ENCODE data around the gene EPS15. TPM values are rescaled to one million over a fixed set of nuclear protein-coding genes. Genes with fewer than 3 reads are reported as not detected.

The EPS15 gene
- polyA plus RNA-seq, 1 of the 3 experiments (the other 2 are of a cell fraction) = 17.0 TPM

DNA sequence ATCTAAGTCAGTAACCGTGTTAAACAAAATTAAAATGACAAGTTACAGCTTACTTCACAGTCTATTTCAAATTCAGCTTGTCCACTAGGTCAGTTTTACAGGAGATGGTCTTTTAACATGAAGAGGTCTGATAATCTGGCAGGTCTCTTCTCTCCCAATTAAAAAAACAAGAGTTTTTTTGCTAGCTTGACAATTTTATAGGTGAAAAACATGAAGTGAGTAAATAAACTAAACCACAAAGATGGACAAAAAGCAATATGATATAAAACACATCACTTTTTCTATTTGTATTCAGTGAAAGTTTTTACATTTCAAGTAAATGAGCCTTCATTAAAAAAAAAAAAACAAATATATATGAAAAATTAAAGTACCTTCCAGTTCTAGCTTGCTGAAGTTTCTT lies 163.7 kb downstream of the EPS15 start:
- Histone ChIP-seq H3K79me2 (ENCODE audit: insufficient read depth) (no peaks in the 10 kb centered on the region), H3K9me2 (no peaks in the 10 kb centered on the region), H3K4me1 (ENCODE audit: control insufficient read depth in 1 of 2, insufficient read depth in 2 of 2, low read depth in 1 of 2, low read length in 1 of 2) (no peaks in the 10 kb centered on the region), H3K27ac (ENCODE audit: low read depth in 2 of 2, low read length in 1 of 2) (no peak overlapping the region), H3K36me3 (replicated peaks in 1 of 2; ENCODE audit: control insufficient read depth in 1 of 2, insufficient read depth in 2 of 2, low read length in 1 of 2) (peaks cover 23 to 58% of the 10 kb centered on the region in 2 experiments), H4K20me1 (ENCODE audit: insufficient read depth) (no peaks in the 10 kb centered on the region), H3F3A (replicated peaks; ENCODE audit: insufficient read depth) (peaks cover 5% of the 10 kb centered on the region), H3K27me3 (ENCODE audit: insufficient read depth) (no peaks in the 10 kb centered on the region), H3K4me3 (ENCODE audit: low read depth in 2 of 2, low read length in 1 of 2) (no peak overlapping the region), H3K9me3 (no peaks in the 10 kb centered on the region), H2AFZ (ENCODE audit: low read depth) (no peak overlapping the region), H3K4me2 (no peak overlapping the region), H3K9ac (no peak overlapping the region)
- ChIA-PET POLR2A (no interaction called here), CTCF (no interaction called here)
- no peak for DNase-seq
- TF ChIP-seq, protein P1, sequence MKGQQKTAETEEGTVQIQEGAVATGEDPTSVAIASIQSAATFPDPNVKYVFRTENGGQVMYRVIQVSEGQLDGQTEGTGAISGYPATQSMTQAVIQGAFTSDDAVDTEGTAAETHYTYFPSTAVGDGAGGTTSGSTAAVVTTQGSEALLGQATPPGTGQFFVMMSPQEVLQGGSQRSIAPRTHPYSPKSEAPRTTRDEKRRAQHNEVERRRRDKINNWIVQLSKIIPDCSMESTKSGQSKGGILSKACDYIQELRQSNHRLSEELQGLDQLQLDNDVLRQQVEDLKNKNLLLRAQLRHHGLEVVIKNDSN (IDR thresholded peaks at IDR 0.05; ENCODE audit: borderline replicate concordance, low read depth) = no peak
- TF ChIP-seq JUND (IDR thresholded peaks at IDR 0.05) = no peak
- TF ChIP-seq, protein P2, sequence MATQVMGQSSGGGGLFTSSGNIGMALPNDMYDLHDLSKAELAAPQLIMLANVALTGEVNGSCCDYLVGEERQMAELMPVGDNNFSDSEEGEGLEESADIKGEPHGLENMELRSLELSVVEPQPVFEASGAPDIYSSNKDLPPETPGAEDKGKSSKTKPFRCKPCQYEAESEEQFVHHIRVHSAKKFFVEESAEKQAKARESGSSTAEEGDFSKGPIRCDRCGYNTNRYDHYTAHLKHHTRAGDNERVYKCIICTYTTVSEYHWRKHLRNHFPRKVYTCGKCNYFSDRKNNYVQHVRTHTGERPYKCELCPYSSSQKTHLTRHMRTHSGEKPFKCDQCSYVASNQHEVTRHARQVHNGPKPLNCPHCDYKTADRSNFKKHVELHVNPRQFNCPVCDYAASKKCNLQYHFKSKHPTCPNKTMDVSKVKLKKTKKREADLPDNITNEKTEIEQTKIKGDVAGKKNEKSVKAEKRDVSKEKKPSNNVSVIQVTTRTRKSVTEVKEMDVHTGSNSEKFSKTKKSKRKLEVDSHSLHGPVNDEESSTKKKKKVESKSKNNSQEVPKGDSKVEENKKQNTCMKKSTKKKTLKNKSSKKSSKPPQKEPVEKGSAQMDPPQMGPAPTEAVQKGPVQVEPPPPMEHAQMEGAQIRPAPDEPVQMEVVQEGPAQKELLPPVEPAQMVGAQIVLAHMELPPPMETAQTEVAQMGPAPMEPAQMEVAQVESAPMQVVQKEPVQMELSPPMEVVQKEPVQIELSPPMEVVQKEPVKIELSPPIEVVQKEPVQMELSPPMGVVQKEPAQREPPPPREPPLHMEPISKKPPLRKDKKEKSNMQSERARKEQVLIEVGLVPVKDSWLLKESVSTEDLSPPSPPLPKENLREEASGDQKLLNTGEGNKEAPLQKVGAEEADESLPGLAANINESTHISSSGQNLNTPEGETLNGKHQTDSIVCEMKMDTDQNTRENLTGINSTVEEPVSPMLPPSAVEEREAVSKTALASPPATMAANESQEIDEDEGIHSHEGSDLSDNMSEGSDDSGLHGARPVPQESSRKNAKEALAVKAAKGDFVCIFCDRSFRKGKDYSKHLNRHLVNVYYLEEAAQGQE (IDR thresholded peaks at IDR 0.05; ENCODE audit: low read depth, low read length) = no peak
- no peak for TF ChIP-seq TEAD4 (IDR thresholded peaks at IDR 0.05; ENCODE audit: borderline replicate concordance, insufficient read depth)
- TF ChIP-seq GABPA (IDR thresholded peaks at IDR 0.05; ENCODE audit: low read depth) = no peak
- no peak for TF ChIP-seq TCF12 (IDR thresholded peaks at IDR 0.05)
- no peak for TF ChIP-seq ZBTB33 (IDR thresholded peaks at IDR 0.05; ENCODE audit: borderline replicate concordance, low read depth)
- no peak for TF ChIP-seq RXRA (IDR thresholded peaks at IDR 0.05; ENCODE audit: borderline replicate concordance, low read depth)
- TF ChIP-seq RAD21 (IDR thresholded peaks at IDR 0.05; ENCODE audit: low read length) = no peak
- no peak for TF ChIP-seq SMC3 (IDR thresholded peaks at IDR 0.05; ENCODE audit: low read depth, low read length)
- TF ChIP-seq CHD2 (IDR thresholded peaks at IDR 0.05; ENCODE audit: low read length, partially characterized antibody) = no peak
- no peak for TF ChIP-seq NRF1 (IDR thresholded peaks at IDR 0.05; ENCODE audit: low read depth, low read length)
- TF ChIP-seq FOXJ3 (CRISPR knock-in tag; IDR thresholded peaks at IDR 0.05) = no peak
- TF ChIP-seq FOXM1 (IDR thresholded peaks at IDR 0.05; ENCODE audit: low read depth) = no peak
- no peak for TF ChIP-seq NFIC (IDR thresholded peaks at IDR 0.05; ENCODE audit: borderline replicate concordance)
- TF ChIP-seq SIN3A (IDR thresholded peaks at IDR 0.05; ENCODE audit: borderline replicate concordance, low read depth, low read length) = no peak
- no peak for TF ChIP-seq EP300 (IDR thresholded peaks at IDR 0.05; ENCODE audit: borderline replicate concordance in 1 of 2, low read depth in 1 of 2, low read length in 1 of 2)
- no peak for TF ChIP-seq ELF1 (IDR thresholded peaks at IDR 0.05)
- WGBS (ENCODE audit: low lambda C conversion rate) = 100% methylated on average over 1 of the region's 1 CpG

Measured in SK-N-SH (cell line).